HEK293 (cell line): Measurements from ENCODE around the gene LAX1.
"Not testable (repeated sequence)": the region's sequence is repeated elsewhere in the genome, so short reads cannot be mapped to it uniquely, and the experiment has no call there.

Source experiments
- RBAK ChIP-seq: fragments of 450-650 bp; formaldehyde crosslinking; IDR thresholded peaks from 2 replicates; pipeline ENCODE4 v1.5.1; 2016; ENCODE audit warnings: missing biosample characterization, missing genetic modification characterization
- TCF7L2 ChIP-seq: IDR thresholded peaks from 2 replicates; pipeline ENCODE4 v1.6.1; 2011; ENCODE audit warnings: low read depth, mild to moderate bottlenecking, inconsistent platforms, low read length, moderate library complexity, borderline replicate concordance
- ZBTB8A ChIP-seq: fragments of 450-650 bp; formaldehyde crosslinking; IDR thresholded peaks from 2 replicates; pipeline ENCODE4 v1.5.1; 2016; ENCODE audit warnings: missing biosample characterization, missing genetic modification characterization
- ZFP3 ChIP-seq: fragments of 450-650 bp; formaldehyde crosslinking; IDR thresholded peaks from 2 replicates; pipeline ENCODE4 v1.5.1; 2016; ENCODE audit warnings: low read depth, missing biosample characterization, missing genetic modification characterization
- ZIC2 ChIP-seq: fragments of 450-650 bp; formaldehyde crosslinking; IDR thresholded peaks from 2 replicates; pipeline ENCODE4 v1.5.1; 2016; ENCODE audit warnings: missing biosample characterization, missing genetic modification characterization
- ZNF302 ChIP-seq: fragments of 450-650 bp; formaldehyde crosslinking; IDR thresholded peaks from 2 replicates; pipeline ENCODE4 v1.5.1; 2016; ENCODE audit warnings: missing biosample characterization, missing genetic modification characterization, low read depth
- ZNF335 ChIP-seq: fragments of 450-650 bp; formaldehyde crosslinking; conservative IDR thresholded peaks from 2 replicates; pipeline ENCODE4 v1.5.1; 2016; ENCODE audit warnings: missing biosample characterization, missing genetic modification characterization
- ZNF426 ChIP-seq: fragments of 450-650 bp; formaldehyde crosslinking; IDR thresholded peaks from 2 replicates; pipeline ENCODE4 v1.5.1; 2017; ENCODE audit warnings: missing biosample characterization, missing genetic modification characterization, mild to moderate bottlenecking, inconsistent platforms, moderate library complexity
- ZNF549 ChIP-seq: fragments of 450-650 bp; IDR thresholded peaks from 2 replicates; pipeline ENCODE4 v1.5.1; 2018; ENCODE audit warnings: missing biosample characterization, missing genetic modification characterization, mild to moderate bottlenecking, inconsistent platforms, moderate library complexity
- ZNF561 ChIP-seq: fragments of 450-650 bp; IDR thresholded peaks from 2 replicates; pipeline ENCODE4 v1.5.1; 2018; ENCODE audit warnings: missing biosample characterization, missing genetic modification characterization, borderline replicate concordance
- ZNF777 ChIP-seq: fragments of 450-650 bp; formaldehyde crosslinking; IDR thresholded peaks from 2 replicates; pipeline ENCODE4 v1.5.1; 2017; ENCODE audit warnings: missing biosample characterization, missing genetic modification characterization, borderline replicate concordance
- ZSCAN16 ChIP-seq: fragments of 450-650 bp; formaldehyde crosslinking; IDR thresholded peaks from 2 replicates; pipeline ENCODE4 v1.5.1; 2016; ENCODE audit warnings: missing biosample characterization, missing genetic modification characterization
- TF ChIP-seq, protein P1 (sequence below): fragments of 450-650 bp; formaldehyde crosslinking; IDR thresholded peaks from 2 replicates; pipeline ENCODE4 v1.5.1; 2016; ENCODE audit warnings: missing biosample characterization, missing genetic modification characterization

- not testable (repeated sequence) for TF ChIP-seq TCF7L2; ZNF561 (tag by site-specific recombination); ZSCAN16 (tag by site-specific recombination); ZNF777; ZNF549 (tag by site-specific recombination); ZNF426 (tag by site-specific recombination); ZBTB8A; ZFP3; RBAK (tag by site-specific recombination); ZNF302 (tag by site-specific recombination); ZNF335 (tag by site-specific recombination); ZIC2 (tag by site-specific recombination)
- TF ChIP-seq, protein P1, sequence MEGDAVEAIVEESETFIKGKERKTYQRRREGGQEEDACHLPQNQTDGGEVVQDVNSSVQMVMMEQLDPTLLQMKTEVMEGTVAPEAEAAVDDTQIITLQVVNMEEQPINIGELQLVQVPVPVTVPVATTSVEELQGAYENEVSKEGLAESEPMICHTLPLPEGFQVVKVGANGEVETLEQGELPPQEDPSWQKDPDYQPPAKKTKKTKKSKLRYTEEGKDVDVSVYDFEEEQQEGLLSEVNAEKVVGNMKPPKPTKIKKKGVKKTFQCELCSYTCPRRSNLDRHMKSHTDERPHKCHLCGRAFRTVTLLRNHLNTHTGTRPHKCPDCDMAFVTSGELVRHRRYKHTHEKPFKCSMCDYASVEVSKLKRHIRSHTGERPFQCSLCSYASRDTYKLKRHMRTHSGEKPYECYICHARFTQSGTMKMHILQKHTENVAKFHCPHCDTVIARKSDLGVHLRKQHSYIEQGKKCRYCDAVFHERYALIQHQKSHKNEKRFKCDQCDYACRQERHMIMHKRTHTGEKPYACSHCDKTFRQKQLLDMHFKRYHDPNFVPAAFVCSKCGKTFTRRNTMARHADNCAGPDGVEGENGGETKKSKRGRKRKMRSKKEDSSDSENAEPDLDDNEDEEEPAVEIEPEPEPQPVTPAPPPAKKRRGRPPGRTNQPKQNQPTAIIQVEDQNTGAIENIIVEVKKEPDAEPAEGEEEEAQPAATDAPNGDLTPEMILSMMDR (tag by site-specific recombination) = not testable (repeated sequence)
Measured at GRCh38 chr1:203751618-203752361, 13.2 kb upstream of the LAX1 start.
